Upper lobe of left lung (tissue), 4 donors: ENCODE data around the gene TTC34.

Source experiments
- EP300 ChIP-seq, 4 donors: sonication (generic); formaldehyde crosslinking; IDR thresholded peaks; one replicate each; pipeline ENCODE4 v1.5.1; 2017; ENCODE audit warnings: antibody characterized with exemption in 4 of 4, control low read depth in 2 of 4
- POLR2A ChIP-seq, 4 donors: fragments of 450-650 bp; IDR thresholded peaks; one replicate each; pipeline ENCODE4 v1.5.1; 2016 to 2017; ENCODE audit warnings: antibody characterized with exemption in 4 of 4, mild to moderate bottlenecking in 2 of 4
- POLR2AphosphoS5 ChIP-seq, 2 donors: sonication (generic); formaldehyde crosslinking; IDR thresholded peaks; one replicate each; pipeline ENCODE4 v1.5.1; 2017; ENCODE audit warnings: antibody characterized with exemption in 2 of 2
- TF ChIP-seq, protein P1 (sequence below), 6 experiments: fragments of 450-650 bp in 4 of 6; fragments of 200-600 bp in 2 of 6; sonication (generic) in 2 of 6; IDR thresholded peaks; one replicate each; pipeline ENCODE4 v1.5.1; 2016 to 2019; ENCODE audit warnings: antibody characterized with exemption in 6 of 6

DNA sequence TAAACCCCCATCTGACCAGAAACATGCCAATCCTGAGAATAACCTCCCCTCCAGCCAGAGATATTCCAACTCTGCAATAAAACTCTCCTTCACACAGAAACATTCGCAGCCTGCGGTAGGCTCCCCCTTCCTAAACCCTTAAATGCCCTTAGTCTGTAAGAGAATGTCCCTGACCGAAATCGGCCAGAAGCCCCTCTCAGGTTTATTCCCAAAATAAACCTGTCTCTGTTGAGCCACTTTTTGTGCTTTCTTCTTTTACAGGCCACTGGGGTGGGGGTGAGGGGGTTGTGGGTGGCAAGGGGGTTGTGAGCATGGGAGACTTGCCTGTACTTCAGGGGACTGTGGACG, 210.3 kb downstream of the TTC34 start:
- TF ChIP-seq POLR2A (IDR thresholded peaks at IDR 0.05) (no peak), POLR2AphosphoS5 (IDR thresholded peaks at IDR 0.05) (no peak), EP300 (IDR thresholded peaks at IDR 0.05) (no peak)
- TF ChIP-seq, protein P1, sequence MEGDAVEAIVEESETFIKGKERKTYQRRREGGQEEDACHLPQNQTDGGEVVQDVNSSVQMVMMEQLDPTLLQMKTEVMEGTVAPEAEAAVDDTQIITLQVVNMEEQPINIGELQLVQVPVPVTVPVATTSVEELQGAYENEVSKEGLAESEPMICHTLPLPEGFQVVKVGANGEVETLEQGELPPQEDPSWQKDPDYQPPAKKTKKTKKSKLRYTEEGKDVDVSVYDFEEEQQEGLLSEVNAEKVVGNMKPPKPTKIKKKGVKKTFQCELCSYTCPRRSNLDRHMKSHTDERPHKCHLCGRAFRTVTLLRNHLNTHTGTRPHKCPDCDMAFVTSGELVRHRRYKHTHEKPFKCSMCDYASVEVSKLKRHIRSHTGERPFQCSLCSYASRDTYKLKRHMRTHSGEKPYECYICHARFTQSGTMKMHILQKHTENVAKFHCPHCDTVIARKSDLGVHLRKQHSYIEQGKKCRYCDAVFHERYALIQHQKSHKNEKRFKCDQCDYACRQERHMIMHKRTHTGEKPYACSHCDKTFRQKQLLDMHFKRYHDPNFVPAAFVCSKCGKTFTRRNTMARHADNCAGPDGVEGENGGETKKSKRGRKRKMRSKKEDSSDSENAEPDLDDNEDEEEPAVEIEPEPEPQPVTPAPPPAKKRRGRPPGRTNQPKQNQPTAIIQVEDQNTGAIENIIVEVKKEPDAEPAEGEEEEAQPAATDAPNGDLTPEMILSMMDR (IDR thresholded peaks at IDR 0.05), result no peak
